ENCODE results near the gene C11orf58.

C11orf58 gene

DNA sequence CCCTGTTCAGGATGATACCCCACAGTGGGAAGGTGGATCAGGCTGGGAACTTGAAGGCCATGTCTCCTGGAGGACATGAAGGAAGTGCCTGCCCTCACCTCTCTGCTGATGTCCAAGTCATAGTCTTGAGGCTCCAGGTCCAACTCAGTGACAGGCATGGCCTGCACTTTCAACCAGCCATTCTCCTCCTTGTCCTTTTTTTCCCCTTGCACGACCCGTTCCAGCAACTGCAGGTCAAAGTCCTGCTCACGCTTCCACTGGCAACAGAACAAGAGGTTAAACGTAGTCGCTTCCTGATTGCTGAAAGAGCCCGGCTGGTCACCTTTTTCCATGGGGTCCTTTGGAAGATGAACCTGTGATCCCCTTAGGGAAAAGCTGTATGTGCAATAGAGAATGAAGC is 47.7 kb downstream of the C11orf58 start:
- TF ChIP-seq CTCF (conservative IDR thresholded peaks at IDR 0.05), result no peak
- no peak overlapping the region for H3K27ac ChIP-seq

GRCh38 chr11:16787035-16787742 is 48.7 kb downstream of the C11orf58 start:
- TF ChIP-seq CTCF (conservative IDR thresholded peaks at IDR 0.05), result no peak
- H3K27ac ChIP-seq, result no peak overlapping the region

DNA sequence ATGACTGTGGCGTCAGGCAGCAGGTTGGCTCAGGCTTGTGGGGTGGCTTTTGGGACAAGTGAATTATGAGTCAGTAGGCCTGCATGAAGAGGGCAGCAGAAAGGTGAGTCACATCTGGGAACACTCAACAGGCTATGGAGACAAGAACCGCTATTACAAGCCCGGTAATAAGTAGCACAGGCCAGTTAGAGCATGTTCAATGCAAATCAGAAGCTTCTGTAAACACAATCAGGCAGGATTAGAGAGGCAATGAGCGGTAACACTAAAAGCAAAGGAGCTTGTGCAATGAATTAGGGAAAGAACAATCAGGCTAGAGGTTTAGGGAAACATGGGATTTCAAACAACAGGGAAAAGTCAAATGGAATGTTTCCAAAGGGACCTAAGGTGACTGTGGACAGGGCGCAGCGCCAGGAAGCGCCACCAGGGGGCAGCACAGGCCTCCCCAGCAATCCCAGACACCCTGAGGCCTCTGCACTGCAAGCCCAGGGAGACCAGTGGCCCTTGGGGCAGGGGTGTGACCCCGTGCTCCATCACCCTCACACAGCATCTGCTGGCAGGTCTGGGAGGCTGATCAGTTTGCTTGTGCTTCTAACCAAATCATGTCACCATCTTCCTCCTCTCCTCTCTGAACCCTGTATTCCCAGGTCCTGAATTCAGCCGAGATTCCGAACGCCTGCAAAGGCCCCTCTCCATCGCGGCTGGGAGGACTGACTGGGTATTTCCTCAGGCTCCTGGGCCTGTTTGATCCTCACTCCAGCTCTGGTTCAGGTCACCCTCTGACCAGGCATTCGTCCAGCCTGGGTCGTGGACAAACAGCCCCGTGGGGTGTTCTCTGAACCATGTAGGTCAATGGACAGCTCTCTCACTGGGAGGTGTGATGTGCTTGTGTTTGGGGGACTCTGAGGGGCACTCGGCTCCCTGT is 50.0 kb downstream of the C11orf58 start:
- peak; percentile 96 for TF ChIP-seq CTCF (conservative IDR thresholded peaks at IDR 0.05)
- no peak overlapping the region for H3K27ac ChIP-seq

GRCh38 chr11:16789063-16789420 is 50.6 kb downstream of the C11orf58 start:
- no peak for TF ChIP-seq CTCF (conservative IDR thresholded peaks at IDR 0.05)
- no peak overlapping the region for H3K27ac ChIP-seq

GRCh38 chr11:16789560-16790485 is 51.4 kb downstream of the C11orf58 start:
- no peak overlapping the region for H3K27ac ChIP-seq
- TF ChIP-seq CTCF (conservative IDR thresholded peaks at IDR 0.05), result no peak

DNA sequence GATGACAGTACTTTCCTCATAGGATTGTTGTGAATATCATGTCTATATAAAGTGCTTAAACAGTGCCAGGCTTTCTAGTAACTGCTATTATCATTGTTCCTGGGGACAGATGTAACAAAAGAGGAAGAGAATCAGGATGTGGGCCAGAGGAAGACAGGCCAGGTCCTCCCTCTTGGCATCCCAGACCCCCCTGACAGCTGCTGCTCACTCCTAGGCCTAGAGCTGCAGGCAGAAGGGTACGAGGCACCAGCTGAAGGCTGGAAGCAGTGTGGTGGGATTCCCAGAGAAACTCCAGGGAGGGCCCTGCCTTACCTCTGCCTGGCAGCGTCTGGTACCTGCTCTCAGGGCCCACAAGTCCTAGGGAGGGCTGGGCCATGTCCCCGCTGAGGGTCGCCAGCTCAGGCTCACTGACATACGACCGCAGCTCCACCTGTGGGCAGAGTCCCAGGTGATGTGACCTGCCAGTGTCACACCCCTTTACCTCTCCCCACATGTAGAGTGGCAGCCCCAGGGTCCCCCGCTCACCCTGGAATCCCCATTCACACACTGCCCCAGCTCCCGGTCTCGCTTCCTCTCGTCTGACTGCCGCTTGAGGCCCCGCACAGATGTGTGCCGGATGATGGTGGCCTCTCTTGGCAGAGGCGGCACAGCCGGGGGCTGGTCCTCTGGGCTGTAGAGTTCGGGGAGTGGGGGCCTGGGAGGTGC is 52.2 kb downstream of the C11orf58 start:
- H3K27ac ChIP-seq, result no peak overlapping the region
- TF ChIP-seq CTCF (conservative IDR thresholded peaks at IDR 0.05), result no peak

All from VCaP (cell line).